PFSK-1 (cell line): ENCODE results near the gene TEX44.

ENCODE experiments used
- POLR2AphosphoS5 ChIP-seq: IDR thresholded peaks from 2 replicates; pipeline ENCODE4 v1.6.1; 2012; ENCODE audit warnings: low read depth, mild to moderate bottlenecking, control low read depth, low read length, moderate library complexity
- SIN3A ChIP-seq: IDR thresholded peaks from 2 replicates; pipeline ENCODE4 v1.6.1; 2012; ENCODE audit warnings: mild to moderate bottlenecking, low read length, moderate library complexity, borderline replicate concordance; ENCODE audit not compliant: insufficient read depth
- TAF1 ChIP-seq: IDR thresholded peaks from 2 replicates; pipeline ENCODE4 v1.6.1; 2012; ENCODE audit warnings: low read length, control low read depth, borderline replicate concordance; ENCODE audit not compliant: insufficient read depth
- TF ChIP-seq, protein P1 (sequence below), 2 experiments: IDR thresholded peaks; 2 replicates each; pipeline versions ENCODE4 v1.6.1 to v1.8.0; 2011 to 2012; ENCODE audit warnings: low read depth in 2 of 2, low read length in 2 of 2, control low read depth in 1 of 2, inconsistent platforms in 1 of 2, mild to moderate bottlenecking in 1 of 2, moderate library complexity in 1 of 2; ENCODE audit not compliant: insufficient read depth in 1 of 2

DNA sequence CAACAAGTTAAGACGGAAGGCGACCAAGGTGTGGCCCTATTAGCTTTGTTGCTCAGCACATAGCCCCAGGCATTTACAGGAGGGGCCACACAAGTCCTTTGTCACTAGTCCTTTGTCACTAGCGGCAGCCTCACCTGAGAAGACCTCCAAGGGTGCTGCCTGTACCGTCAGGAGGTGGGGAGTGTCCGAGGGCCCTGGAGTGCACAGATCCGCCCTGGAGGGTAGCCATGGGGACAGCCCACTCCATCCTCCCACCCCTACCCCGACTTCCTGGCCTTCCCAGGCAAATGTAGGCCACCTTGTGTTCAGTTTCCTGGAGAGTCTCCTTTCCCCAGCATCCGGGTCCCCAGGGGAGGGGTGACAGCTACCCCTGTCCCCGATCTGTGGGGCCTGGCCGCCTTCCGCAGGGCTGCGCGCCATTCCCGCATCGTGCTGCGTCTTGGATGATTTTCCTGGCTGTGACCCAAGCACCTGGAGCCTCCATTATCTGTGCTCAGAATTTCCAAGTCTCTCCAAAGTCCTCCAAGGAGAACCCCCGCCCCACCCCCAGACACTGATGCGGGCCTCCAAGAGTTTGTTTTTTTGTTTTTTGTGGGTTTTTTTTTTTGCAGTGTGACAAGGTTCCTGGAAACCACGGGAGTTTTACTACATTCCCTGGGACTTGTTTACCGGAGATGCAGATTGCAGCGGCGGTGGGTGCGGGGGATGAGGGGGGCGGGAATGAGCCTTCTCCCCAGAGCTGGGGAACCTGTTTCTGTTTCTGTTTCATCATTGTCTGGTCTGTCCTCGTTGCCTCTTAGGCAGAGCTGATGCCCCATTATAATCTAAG lies 28.6 kb downstream of the TEX44 start:
- TF ChIP-seq, protein P1, sequence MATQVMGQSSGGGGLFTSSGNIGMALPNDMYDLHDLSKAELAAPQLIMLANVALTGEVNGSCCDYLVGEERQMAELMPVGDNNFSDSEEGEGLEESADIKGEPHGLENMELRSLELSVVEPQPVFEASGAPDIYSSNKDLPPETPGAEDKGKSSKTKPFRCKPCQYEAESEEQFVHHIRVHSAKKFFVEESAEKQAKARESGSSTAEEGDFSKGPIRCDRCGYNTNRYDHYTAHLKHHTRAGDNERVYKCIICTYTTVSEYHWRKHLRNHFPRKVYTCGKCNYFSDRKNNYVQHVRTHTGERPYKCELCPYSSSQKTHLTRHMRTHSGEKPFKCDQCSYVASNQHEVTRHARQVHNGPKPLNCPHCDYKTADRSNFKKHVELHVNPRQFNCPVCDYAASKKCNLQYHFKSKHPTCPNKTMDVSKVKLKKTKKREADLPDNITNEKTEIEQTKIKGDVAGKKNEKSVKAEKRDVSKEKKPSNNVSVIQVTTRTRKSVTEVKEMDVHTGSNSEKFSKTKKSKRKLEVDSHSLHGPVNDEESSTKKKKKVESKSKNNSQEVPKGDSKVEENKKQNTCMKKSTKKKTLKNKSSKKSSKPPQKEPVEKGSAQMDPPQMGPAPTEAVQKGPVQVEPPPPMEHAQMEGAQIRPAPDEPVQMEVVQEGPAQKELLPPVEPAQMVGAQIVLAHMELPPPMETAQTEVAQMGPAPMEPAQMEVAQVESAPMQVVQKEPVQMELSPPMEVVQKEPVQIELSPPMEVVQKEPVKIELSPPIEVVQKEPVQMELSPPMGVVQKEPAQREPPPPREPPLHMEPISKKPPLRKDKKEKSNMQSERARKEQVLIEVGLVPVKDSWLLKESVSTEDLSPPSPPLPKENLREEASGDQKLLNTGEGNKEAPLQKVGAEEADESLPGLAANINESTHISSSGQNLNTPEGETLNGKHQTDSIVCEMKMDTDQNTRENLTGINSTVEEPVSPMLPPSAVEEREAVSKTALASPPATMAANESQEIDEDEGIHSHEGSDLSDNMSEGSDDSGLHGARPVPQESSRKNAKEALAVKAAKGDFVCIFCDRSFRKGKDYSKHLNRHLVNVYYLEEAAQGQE (IDR thresholded peaks at IDR 0.05; ENCODE audit: insufficient read depth in 1 of 2, low read depth in 2 of 2, low read length in 2 of 2): no peak
- TF ChIP-seq SIN3A (no peak), POLR2AphosphoS5 (no peak), TAF1 (no peak)
